AG09309 (cell line): ENCODE measurements around the gene SPAG16.
A peak's percentile ranks its signal among the peaks of the same experiment; 100 is the strongest.

Experiments used
- DNase-seq: peaks from one replicate; pipeline ENCODE4 v3.0.0-alpha.2; 2010; ENCODE audit warnings: low read depth
- H3K4me3 ChIP-seq: 2 replicates; pipeline ENCODE4 v1.5.1; 2011; ENCODE audit warnings: mild to moderate bottlenecking, low read depth, low read length, moderate library complexity; ENCODE audit not compliant: control insufficient read depth
- CTCF ChIP-seq: IDR thresholded peaks from 2 replicates; pipeline ENCODE4 v1.5.1; 2011; ENCODE audit warnings: mild to moderate bottlenecking, low read depth, low read length, inconsistent platforms; ENCODE audit not compliant: insufficient read depth, control insufficient read depth; ENCODE audit errors: missing control alignments

The SPAG16 gene

GRCh38 chr2:214014551-214015220, 730.4 kb downstream of the SPAG16 start:
- TF ChIP-seq CTCF: no peak
- H3K4me3 ChIP-seq: no peak overlapping the region

GRCh38 chr2:214019229-214019972, 735.1 kb downstream of the SPAG16 start:
- H3K4me3 ChIP-seq: no peak overlapping the region
- no peak for TF ChIP-seq CTCF
- peak; percentile 90 for DNase-seq

More at GRCh38 chr2:214014551-214015220, 730.4 kb downstream of the SPAG16 start:
- no peak for DNase-seq

- no peak overlapping the region for H3K4me3 ChIP-seq
- no peak for DNase-seq
- no peak for TF ChIP-seq CTCF
Measured at GRCh38 chr2:214019973-214020345, 735.7 kb downstream of the SPAG16 start.

GRCh38 chr2:214029190-214029589, 744.9 kb downstream of the SPAG16 start:
- no peak for DNase-seq
- TF ChIP-seq CTCF: no peak

GRCh38 chr2:214031566-214031965, 747.3 kb downstream of the SPAG16 start:
- no peak overlapping the region for H3K4me3 ChIP-seq
- TF ChIP-seq CTCF: no peak
- no peak for DNase-seq

More at GRCh38 chr2:214029190-214029589, 744.9 kb downstream of the SPAG16 start:
- no peak overlapping the region for H3K4me3 ChIP-seq

- TF ChIP-seq CTCF: no peak
- no peak for DNase-seq
- H3K4me3 ChIP-seq: no peak overlapping the region
Measured at GRCh38 chr2:214034417-214034816, 750.2 kb downstream of the SPAG16 start.
